Neural crest cell (in vitro differentiated cells): ENCODE results near the gene BRD7. TPM values are rescaled to one million over a fixed set of nuclear protein-coding genes. Genes with fewer than 3 reads are reported as not detected.
A peak's percentile ranks its signal among the peaks of the same experiment; 100 is the strongest.

Source experiments
- DNase-seq: peaks from one replicate; pipeline ENCODE4 v3.0.0; 2021; ENCODE audit warnings: low read depth, mixed read lengths, low spot score
- H3K27ac Mint-ChIP-seq: one replicate; pipeline ENCODE4 v1.8.0; 2021; ENCODE audit warnings: mild to moderate bottlenecking, mixed read lengths; ENCODE audit not compliant: unreplicated experiment
- H3K27me3 Mint-ChIP-seq: 2 replicates; pipeline ENCODE4 v1.8.0; 2021; ENCODE audit warnings: low read depth, mild to moderate bottlenecking, mixed read lengths
- H3K36me3 Mint-ChIP-seq: 2 replicates; pipeline ENCODE4 v1.8.0; 2021; ENCODE audit warnings: low read depth, mild to moderate bottlenecking, mixed read lengths
- H3K4me1 Mint-ChIP-seq: 2 replicates; pipeline ENCODE4 v1.8.0; 2021; ENCODE audit warnings: mixed read lengths
- H3K4me3 Mint-ChIP-seq: one replicate; pipeline ENCODE4 v1.8.0; 2021; ENCODE audit warnings: mild to moderate bottlenecking, mixed read lengths
- H3K9me3 Mint-ChIP-seq: 2 replicates; pipeline ENCODE4 v1.8.0; 2021; ENCODE audit warnings: mixed read lengths
- total RNA-seq: library from RNA; stranded (reverse); gene quantifications from 2 replicates; pipeline ENCODE4 v1.2.1, GENCODE V29; 2021
- TF ChIP-seq, protein P1 (sequence below): fragments of 200-600 bp; sonication (generic); conservative IDR thresholded peaks from 2 replicates; pipeline ENCODE4 v1.5.0; 2021; ENCODE audit warnings: antibody characterized with exemption, mild to moderate bottlenecking

The BRD7 gene
- total RNA-seq, 1 donor from 2014 or later: 130 TPM

DNA sequence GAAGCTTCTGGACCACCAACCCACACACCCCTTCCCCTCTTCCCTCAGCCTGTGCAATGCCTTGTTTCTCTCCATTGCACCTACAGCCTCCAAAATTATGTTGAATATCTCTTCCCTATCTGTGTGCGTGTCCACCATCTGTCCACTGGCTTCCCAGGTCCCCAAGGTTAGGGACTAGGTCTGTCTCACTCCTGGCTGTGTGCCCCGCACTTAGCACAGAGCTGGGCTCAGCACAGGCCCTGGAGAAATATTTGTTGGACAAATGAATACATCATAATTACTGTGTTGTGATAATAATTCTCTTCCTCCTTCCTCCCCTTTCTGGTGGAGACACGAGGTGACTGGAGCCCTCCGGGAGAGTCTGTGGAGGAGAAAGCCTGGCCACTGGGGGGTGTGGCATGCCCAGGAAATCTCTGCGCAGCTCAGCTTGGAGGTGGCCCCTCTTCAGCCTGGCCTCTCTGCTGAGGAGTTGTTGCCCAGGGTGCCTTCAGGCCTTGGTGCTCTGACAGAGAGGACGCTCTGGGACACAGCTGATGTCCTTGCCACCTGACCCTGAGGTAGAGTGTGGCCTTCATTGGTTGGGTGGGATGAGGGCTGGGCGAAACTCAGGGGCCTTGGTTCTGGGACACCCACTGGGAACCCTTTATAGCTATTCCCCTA, 3.3 kb upstream of the BRD7 start:
- TF ChIP-seq, protein P1, sequence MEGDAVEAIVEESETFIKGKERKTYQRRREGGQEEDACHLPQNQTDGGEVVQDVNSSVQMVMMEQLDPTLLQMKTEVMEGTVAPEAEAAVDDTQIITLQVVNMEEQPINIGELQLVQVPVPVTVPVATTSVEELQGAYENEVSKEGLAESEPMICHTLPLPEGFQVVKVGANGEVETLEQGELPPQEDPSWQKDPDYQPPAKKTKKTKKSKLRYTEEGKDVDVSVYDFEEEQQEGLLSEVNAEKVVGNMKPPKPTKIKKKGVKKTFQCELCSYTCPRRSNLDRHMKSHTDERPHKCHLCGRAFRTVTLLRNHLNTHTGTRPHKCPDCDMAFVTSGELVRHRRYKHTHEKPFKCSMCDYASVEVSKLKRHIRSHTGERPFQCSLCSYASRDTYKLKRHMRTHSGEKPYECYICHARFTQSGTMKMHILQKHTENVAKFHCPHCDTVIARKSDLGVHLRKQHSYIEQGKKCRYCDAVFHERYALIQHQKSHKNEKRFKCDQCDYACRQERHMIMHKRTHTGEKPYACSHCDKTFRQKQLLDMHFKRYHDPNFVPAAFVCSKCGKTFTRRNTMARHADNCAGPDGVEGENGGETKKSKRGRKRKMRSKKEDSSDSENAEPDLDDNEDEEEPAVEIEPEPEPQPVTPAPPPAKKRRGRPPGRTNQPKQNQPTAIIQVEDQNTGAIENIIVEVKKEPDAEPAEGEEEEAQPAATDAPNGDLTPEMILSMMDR: peak; percentile 56
- peak overlapping the region; percentile 88 for H3K4me3 Mint-ChIP-seq
- peak overlapping the region; percentile 79 for H3K27ac Mint-ChIP-seq
- no peaks in the 10 kb centered on the region for H3K36me3 Mint-ChIP-seq
- DNase-seq: peak; percentile 48
- H3K9me3 Mint-ChIP-seq: peaks cover 2% of the 10 kb centered on the region
- no peaks in the 10 kb centered on the region for H3K27me3 Mint-ChIP-seq
- H3K4me1 Mint-ChIP-seq: peaks cover 50% of the 10 kb centered on the region

DNA sequence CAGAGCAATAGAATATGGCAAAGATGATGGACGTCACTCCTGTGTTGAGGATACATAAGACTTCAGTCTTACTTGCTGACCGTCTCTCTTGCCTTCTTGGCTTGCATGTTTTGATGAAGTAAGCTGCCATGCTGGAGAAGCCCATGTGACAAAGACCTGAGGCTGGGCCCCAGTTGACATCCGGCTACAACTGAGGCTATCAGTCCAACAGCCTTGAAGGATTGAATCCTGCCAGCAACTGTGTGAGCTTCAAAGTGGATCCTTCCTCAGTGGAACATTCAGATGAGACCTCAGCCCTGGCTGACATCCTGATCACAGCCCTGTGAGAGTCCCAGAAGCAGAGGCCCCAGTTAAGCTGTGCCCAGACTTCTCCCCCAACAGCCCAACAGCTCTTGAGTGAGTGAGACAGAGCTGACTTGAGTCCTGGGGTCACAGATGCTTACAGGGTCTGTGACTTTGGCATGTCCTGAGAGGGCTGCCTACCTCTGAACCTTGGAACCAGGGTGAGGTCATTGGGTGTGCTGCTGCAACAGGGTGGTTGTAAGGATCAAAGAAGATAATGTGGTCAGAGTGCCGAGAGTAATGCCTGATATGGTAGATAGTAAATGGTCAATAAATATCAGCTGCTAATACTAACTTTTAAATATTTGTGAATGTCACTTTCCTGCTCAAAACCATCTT, 2.4 kb upstream of the BRD7 start:
- TF ChIP-seq, protein P1: no peak
- peaks cover 49% of the 10 kb centered on the region for H3K4me1 Mint-ChIP-seq
- H3K9me3 Mint-ChIP-seq: peaks cover 2% of the 10 kb centered on the region
- H3K4me3 Mint-ChIP-seq: peak overlapping the region; percentile 82
- no peaks in the 10 kb centered on the region for H3K36me3 Mint-ChIP-seq
- no peak overlapping the region for H3K27ac Mint-ChIP-seq
- no peak for DNase-seq
- H3K27me3 Mint-ChIP-seq: no peaks in the 10 kb centered on the region

DNA sequence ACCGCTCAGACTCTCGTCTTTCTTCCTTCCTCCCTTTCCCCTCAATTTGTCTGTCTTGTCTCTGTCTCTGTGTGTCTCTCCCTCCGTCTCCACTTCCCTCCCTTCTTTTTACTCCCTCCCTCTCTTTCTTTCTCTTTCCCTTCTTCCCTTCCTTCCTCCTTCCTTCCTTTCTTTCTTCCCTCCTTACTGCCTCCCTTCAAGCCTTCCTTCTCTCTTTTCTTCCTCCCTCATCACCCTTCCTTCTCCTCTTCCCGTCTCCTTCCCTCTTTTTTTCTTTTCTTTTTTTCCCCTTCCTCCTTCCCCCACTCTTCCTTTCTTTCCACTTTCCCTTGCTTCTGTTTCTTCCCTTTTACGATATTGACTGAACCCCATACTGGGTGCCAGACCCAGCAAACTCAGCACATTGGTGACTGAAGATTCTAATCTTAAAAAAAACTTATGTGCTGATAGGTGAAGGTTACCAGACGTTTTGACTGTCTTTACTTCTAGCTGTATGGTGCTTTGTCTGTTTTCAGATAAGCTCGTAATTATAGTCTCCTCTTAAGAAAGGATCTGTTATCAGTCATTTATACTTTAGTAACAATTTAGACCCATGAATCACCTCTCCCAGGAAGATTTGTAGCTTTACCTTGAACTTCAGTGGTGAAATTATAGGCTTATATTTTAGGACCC, 481 bp upstream of the BRD7 start:
- no peak for DNase-seq
- TF ChIP-seq, protein P1: no peak
- H3K9me3 Mint-ChIP-seq: peaks cover 2% of the 10 kb centered on the region
- peak overlapping the region; percentile 82 for H3K4me3 Mint-ChIP-seq
- peaks cover 1% of the 10 kb centered on the region for H3K36me3 Mint-ChIP-seq
- no peak overlapping the region for H3K27ac Mint-ChIP-seq
- peaks cover 54% of the 10 kb centered on the region for H3K4me1 Mint-ChIP-seq
- H3K27me3 Mint-ChIP-seq: no peaks in the 10 kb centered on the region

DNA sequence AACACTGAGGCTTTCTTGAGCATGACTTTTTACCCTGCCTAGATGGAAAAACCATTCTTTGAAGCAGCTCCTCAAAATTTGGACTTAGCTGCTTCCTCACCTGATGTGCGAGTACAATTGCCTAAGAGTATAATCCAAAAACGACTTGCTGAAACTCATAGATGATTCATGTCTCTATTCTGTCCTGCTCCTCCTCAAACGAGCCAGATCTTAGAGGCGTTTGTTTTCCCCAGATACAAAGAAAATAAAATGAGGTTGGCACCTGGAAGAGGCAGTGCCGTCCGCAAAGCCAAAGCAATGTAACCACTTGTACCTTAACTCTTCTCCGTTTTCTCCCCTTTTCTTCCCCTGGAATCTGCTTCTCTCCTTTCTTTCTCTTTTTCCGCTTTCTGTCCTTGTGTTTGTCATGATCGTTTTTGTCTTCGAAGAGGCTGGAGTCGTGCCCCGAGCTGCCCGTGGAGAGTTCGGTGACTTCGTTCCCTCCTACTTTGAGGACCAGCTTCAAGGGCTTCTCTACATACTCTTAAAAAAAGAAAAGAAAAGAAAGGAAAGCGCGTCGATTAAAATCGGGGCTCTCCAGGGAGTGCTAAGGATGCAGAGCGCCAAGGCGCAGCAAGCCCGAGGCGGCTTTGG, 895 bp downstream of the BRD7 start:
- TF ChIP-seq, protein P1: no peak
- peaks cover 4% of the 10 kb centered on the region for H3K36me3 Mint-ChIP-seq
- H3K27me3 Mint-ChIP-seq: no peaks in the 10 kb centered on the region
- H3K4me1 Mint-ChIP-seq: peaks cover 42% of the 10 kb centered on the region
- peaks cover 2% of the 10 kb centered on the region for H3K9me3 Mint-ChIP-seq
- DNase-seq: no peak
- H3K4me3 Mint-ChIP-seq: peak overlapping the region; percentile 90
- H3K27ac Mint-ChIP-seq: peak overlapping the region; percentile 93

DNA sequence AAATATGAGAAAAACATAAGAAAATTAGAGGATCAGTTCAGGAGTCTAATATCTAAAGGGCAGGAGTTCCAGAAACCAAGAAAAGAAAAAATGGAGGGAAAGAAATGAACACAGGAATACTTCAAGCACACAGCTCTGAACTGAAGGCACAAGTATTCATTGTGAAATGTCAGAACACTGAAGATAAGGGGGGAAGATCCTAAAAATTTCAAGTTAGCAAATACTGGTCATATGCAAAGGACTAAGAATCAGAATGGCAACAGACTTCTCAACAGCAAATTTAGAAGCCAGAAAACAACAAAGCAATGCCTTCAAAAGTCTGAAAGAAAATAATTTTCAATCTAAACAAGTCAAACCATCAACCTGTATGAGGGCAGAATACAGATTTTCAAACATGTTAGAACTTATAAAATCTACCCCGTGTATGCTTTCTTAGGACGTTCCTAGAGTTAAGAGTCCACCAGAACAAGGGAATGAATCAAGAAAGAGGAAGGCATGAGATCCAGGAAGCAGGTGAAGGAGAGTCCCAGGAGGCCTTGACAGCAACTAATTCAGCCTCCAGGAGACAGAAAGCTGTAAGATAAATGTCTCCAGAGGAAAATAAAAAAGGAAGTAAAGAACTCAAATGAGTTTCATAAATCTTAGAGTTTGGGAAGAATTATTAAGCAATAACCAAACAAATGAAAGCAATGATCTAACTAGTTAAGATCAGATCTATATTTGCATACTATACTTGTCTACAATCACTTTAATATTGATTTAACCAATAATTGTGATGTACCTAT, 2.8 kb downstream of the BRD7 start:
- no peak overlapping the region for H3K27ac Mint-ChIP-seq
- peak overlapping the region; percentile 90 for H3K4me3 Mint-ChIP-seq
- no peaks in the 10 kb centered on the region for H3K9me3 Mint-ChIP-seq
- no peaks in the 10 kb centered on the region for H3K27me3 Mint-ChIP-seq
- no peak for DNase-seq
- TF ChIP-seq, protein P1: no peak
- H3K36me3 Mint-ChIP-seq: peaks cover 4% of the 10 kb centered on the region
- peaks cover 31% of the 10 kb centered on the region for H3K4me1 Mint-ChIP-seq
